ENCODE results near the gene PRKCE. TPM values are rescaled to one million over a fixed set of nuclear protein-coding genes. Genes with fewer than 3 reads are reported as not detected.
"Not testable (repeated sequence)": the region's sequence is repeated elsewhere in the genome, so short reads cannot be mapped to it uniquely, and the experiment has no call there.

Gene PRKCE
- polyA plus RNA-seq, 1 of the 3 experiments (the other 2 are of a cell fraction), result 16.3 TPM

GRCh38 chr2:45913539-45913938, 262.1 kb downstream of the PRKCE start:
- Histone ChIP-seq H3K4me1 (ENCODE audit: control insufficient read depth in 1 of 2, insufficient read depth in 2 of 2, low read depth in 1 of 2, low read length in 1 of 2) (peaks cover 1 to 5% of the 10 kb centered on the region in 2 experiments; a peak in 1 of 4 replicates), H3K79me2 (ENCODE audit: insufficient read depth) (no peaks in the 10 kb centered on the region), H3K9me2 (no peaks in the 10 kb centered on the region), H4K20me1 (ENCODE audit: insufficient read depth) (no peaks in the 10 kb centered on the region), H3K36me3 (replicated peaks in 1 of 2; ENCODE audit: control insufficient read depth in 1 of 2, insufficient read depth in 2 of 2, low read length in 1 of 2) (no peaks in the 10 kb centered on the region), H3K27ac (ENCODE audit: low read depth in 2 of 2, low read length in 1 of 2) (no peak overlapping the region), H3K9me3 (no peaks in the 10 kb centered on the region), H3K4me3 (ENCODE audit: low read depth in 2 of 2, low read length in 1 of 2) (no peak overlapping the region), H3K9ac (no peak overlapping the region), H3F3A (replicated peaks; ENCODE audit: insufficient read depth) (no peaks in the 10 kb centered on the region), H3K4me2 (no peak overlapping the region), H3K27me3 (ENCODE audit: insufficient read depth) (no peaks in the 10 kb centered on the region), H2AFZ (ENCODE audit: low read depth) (no peak overlapping the region)
- DNase-seq, result no peak
- TF ChIP-seq TAF1 (IDR thresholded peaks at IDR 0.05; ENCODE audit: borderline replicate concordance, low read depth, low read length), result no peak
- TF ChIP-seq RFX5 (IDR thresholded peaks at IDR 0.05; ENCODE audit: low read length), result no peak
- TF ChIP-seq RAD21 (IDR thresholded peaks at IDR 0.05; ENCODE audit: low read length), result no peak
- WGBS (ENCODE audit: low lambda C conversion rate), result 74% methylated on average over 2 of the region's 2 CpGs
- ChIA-PET POLR2A (no interaction called here), CTCF (interaction anchor here (1.4 to 2.3 kb wide), 3 partner anchors 17 to 100 kb away, joined by 3 to 7 read pairs (median 4); no protein-coding TSS in a partner anchor)

GRCh38 chr2:45915523-45915922, 264.0 kb downstream of the PRKCE start:
- TF ChIP-seq TCF12 (IDR thresholded peaks at IDR 0.05) (no peak), GABPA (IDR thresholded peaks at IDR 0.05; ENCODE audit: low read depth) (no peak), EZH2phosphoT487 (IDR thresholded peaks at IDR 0.05; ENCODE audit: borderline replicate concordance, low read depth) (no peak), JUND (IDR thresholded peaks at IDR 0.05) (no peak), CTCF (IDR thresholded peaks at IDR 0.05) (no peak), MXI1 (IDR thresholded peaks at IDR 0.05; ENCODE audit: low read depth, low read length) (no peak), RXRA (IDR thresholded peaks at IDR 0.05; ENCODE audit: borderline replicate concordance, low read depth) (no peak), CHD2 (IDR thresholded peaks at IDR 0.05; ENCODE audit: low read length, partially characterized antibody) (no peak), USF1 (IDR thresholded peaks at IDR 0.05; ENCODE audit: borderline replicate concordance, low read depth) (no peak), REST (IDR thresholded peaks at IDR 0.05; ENCODE audit: low read depth, low read length) (no peak)
- Histone ChIP-seq H3K9ac (no peak overlapping the region), H3K4me1 (ENCODE audit: control insufficient read depth in 1 of 2, insufficient read depth in 2 of 2, low read depth in 1 of 2, low read length in 1 of 2) (peaks cover 0 to 14% of the 10 kb centered on the region in 2 experiments; a peak in 1 of 4 replicates), H3K27ac (ENCODE audit: low read depth in 2 of 2, low read length in 1 of 2) (no peak overlapping the region), H3K9me2 (no peaks in the 10 kb centered on the region), H3K36me3 (replicated peaks in 1 of 2; ENCODE audit: control insufficient read depth in 1 of 2, insufficient read depth in 2 of 2, low read length in 1 of 2) (no peaks in the 10 kb centered on the region), H3K79me2 (ENCODE audit: insufficient read depth) (no peaks in the 10 kb centered on the region), H3K9me3 (no peaks in the 10 kb centered on the region), H4K20me1 (ENCODE audit: insufficient read depth) (no peaks in the 10 kb centered on the region), H3K4me2 (no peak overlapping the region), H2AFZ (ENCODE audit: low read depth) (no peak overlapping the region), H3K27me3 (ENCODE audit: insufficient read depth) (no peaks in the 10 kb centered on the region), H3K4me3 (ENCODE audit: low read depth in 2 of 2, low read length in 1 of 2) (no peak overlapping the region), H3F3A (replicated peaks; ENCODE audit: insufficient read depth) (no peaks in the 10 kb centered on the region)
- ChIA-PET POLR2A (no interaction called here), CTCF (interaction anchor here (2.3 kb wide), 1 partner anchor 20 kb away, joined by 7 read pairs; no protein-coding TSS in a partner anchor)
- 95% methylated on average over 5 of the region's 5 CpGs for WGBS (ENCODE audit: low lambda C conversion rate)
- no peak for DNase-seq

- CTCF ChIA-PET, result interaction anchor here (1.0 to 1.3 kb wide), 3 partner anchors 15 to 268 kb away, joined by 3 to 4 read pairs (median 3); no protein-coding TSS in a partner anchor
- 99% methylated on average over 11 of the region's 49 CpGs for WGBS (ENCODE audit: low lambda C conversion rate)
- POLR2A ChIA-PET, result not testable (repeated sequence)
Measured at GRCh38 chr2:45917561-45918176, 266.2 kb downstream of the PRKCE start.

More at GRCh38 chr2:45917561-45918176, 266.2 kb downstream of the PRKCE start:
- peaks cover 4 to 26% of the 10 kb centered on the region in 2 experiments; a peak in 2 of 4 replicates for H3K4me1 ChIP-seq (ENCODE audit: control insufficient read depth in 1 of 2, insufficient read depth in 2 of 2, low read depth in 1 of 2, low read length in 1 of 2)
- H3K27me3 ChIP-seq (ENCODE audit: insufficient read depth); DNase-seq; H3K27ac ChIP-seq (ENCODE audit: low read depth in 2 of 2, low read length in 1 of 2); H2AFZ ChIP-seq (ENCODE audit: low read depth); H4K20me1 ChIP-seq (ENCODE audit: insufficient read depth); H3K4me2 ChIP-seq; H3K9me3 ChIP-seq; H3K36me3 ChIP-seq (replicated peaks in 1 of 2; ENCODE audit: control insufficient read depth in 1 of 2, insufficient read depth in 2 of 2, low read length in 1 of 2); H3K9ac ChIP-seq; H3K4me3 ChIP-seq (ENCODE audit: low read depth in 2 of 2, low read length in 1 of 2); H3K79me2 ChIP-seq (ENCODE audit: insufficient read depth); H3K9me2 ChIP-seq; H3F3A ChIP-seq (replicated peaks; ENCODE audit: insufficient read depth): not testable (repeated sequence)

All from SK-N-SH (cell line).